ENCODE data around the gene POLR2E. TPM values are rescaled to one million over a fixed set of nuclear protein-coding genes. Genes with fewer than 3 reads are reported as not detected.
A peak's percentile ranks its signal among the peaks of the same experiment; 100 is the strongest.
"Not testable (repeated sequence)": the region's sequence is repeated elsewhere in the genome, so short reads cannot be mapped to it uniquely, and the experiment has no call there.

POLR2E gene
- total RNA-seq, 1 donor: 48.9 TPM

DNA sequence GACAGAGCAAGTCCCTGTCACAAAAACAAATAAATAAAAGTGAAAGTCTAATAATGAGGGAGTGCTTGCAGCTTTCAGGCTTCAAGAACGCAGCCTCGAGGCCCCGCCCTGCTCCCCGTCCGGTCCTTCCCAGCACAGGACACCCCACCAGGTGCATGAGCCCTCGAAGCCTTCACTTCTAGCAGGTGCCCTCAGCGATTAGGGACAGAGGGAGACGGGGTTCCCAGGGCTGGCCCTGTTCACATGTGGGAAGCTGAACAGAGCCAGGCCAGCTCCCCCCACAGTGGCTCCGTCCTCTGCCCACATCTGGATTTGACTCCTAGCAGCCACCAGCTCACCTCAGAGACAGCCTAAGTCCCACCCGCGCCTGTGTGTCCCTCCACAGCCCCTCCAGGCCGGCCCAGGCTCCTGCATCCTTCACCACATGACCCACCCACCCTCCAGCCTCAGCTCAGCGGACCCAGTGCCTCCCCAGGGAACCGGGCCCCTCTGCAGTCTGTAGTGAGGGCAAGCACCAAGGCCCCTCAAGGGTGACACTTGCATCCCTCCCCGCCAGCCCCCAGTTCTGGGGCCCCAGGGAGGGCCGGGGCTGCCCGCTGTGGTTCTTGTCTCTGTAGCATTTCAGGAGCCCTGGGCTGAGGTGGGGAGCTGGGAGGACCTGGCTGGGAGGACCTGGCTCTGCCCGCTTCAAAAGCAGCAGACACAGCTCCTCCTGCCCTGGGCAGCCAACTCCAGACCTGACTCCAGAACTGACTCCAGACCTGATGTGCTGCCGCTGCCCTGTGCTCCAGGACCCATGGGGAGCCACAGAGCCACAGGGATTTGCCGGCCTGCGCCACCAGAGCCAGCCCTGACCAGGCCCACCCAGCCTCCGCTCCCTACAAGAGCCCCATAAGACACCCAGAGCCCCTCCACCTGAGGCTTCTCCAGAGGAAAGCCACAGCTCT lies 35.9 kb upstream of the POLR2E start:
- peak overlapping the region; percentile 72 for H3K4me3 ChIP-seq (ENCODE audit: low read length)

DNA sequence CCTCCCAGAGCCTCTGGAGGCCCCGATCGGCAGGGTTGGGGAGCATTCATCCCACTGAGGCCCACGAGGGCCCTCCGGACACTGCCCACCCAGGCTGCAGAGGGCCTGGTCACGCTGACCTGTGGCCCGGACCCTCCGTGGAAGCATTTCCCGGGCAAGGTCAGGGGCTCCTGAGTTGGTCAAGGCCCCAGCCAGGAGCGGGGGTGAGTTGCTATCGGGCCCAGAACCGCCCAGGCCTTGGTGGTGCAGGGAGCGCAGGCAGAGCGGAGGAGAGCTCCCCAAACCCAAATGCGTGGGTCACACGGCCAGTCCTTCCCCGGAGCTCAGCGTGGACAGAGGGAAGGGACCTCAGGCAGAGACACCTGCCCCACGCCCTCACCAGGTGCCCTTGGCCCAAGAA lies 34.4 kb upstream of the POLR2E start:
- H3K4me1 ChIP-seq (ENCODE audit: insufficient read depth, low read length): peaks cover 50% of the 10 kb centered on the region
- H3K9me3 ChIP-seq (ENCODE audit: low read depth, low read length): no peaks in the 10 kb centered on the region
- no peak overlapping the region for H3K4me3 ChIP-seq (ENCODE audit: low read length)
- H3K27me3 ChIP-seq (ENCODE audit: insufficient read depth, low read length): no peaks in the 10 kb centered on the region

More for the DNA sequence above, 35.9 kb upstream of the POLR2E start:
- H3K4me1 ChIP-seq (ENCODE audit: insufficient read depth, low read length): peaks cover 56% of the 10 kb centered on the region
- no peaks in the 10 kb centered on the region for H3K27me3 ChIP-seq (ENCODE audit: insufficient read depth, low read length)
- no peaks in the 10 kb centered on the region for H3K9me3 ChIP-seq (ENCODE audit: low read depth, low read length)

DNA sequence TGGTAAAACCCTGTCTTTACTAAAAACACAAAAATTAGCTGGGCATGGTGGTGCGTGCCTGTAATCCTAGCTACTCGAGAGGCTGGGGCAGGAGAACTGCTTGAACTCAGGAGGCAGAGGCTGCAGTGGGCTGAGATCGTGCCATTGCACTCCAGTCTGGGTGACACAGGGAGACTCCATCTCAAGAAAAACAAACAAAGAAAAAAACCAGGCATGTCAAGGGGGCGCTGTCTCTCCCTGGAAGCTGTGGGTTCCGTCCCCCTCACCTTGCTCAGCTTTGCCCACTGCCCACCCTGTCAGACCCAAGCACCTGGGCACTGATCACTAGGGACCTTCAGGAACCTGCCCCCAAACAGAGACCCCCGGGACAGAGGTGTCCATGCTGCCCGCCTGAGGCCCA lies 33.9 kb upstream of the POLR2E start:
- H3K4me1 ChIP-seq (ENCODE audit: insufficient read depth, low read length): peaks cover 46% of the 10 kb centered on the region
- not testable (repeated sequence) for H3K4me3 ChIP-seq (ENCODE audit: low read length); H3K27me3 ChIP-seq (ENCODE audit: insufficient read depth, low read length); H3K9me3 ChIP-seq (ENCODE audit: low read depth, low read length)

DNA sequence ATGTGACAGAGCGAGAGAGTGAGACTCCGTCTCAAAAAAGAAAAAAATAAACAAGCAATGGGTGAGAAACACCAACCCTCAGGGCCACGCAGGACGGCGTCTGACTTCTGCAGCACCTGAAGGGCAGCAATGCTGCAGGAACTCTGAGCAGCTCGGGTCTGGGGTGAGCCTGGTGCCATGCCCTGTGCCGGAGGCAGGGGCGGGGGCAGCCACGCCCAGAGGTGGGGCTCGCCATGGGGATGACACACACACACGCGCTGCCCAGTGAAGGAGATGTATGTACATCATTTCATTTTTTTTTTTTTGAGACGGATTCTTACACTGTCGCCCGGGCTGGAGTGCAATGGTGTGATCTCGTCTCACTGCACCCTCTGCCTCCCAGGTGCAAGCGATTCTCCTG lies 32.9 kb upstream of the POLR2E start:
- H3K9me3 ChIP-seq (ENCODE audit: low read depth, low read length): no peaks in the 10 kb centered on the region
- no peak overlapping the region for H3K4me3 ChIP-seq (ENCODE audit: low read length)
- H3K27me3 ChIP-seq (ENCODE audit: insufficient read depth, low read length): no peaks in the 10 kb centered on the region
- H3K4me1 ChIP-seq (ENCODE audit: insufficient read depth, low read length): peaks cover 36% of the 10 kb centered on the region

DNA sequence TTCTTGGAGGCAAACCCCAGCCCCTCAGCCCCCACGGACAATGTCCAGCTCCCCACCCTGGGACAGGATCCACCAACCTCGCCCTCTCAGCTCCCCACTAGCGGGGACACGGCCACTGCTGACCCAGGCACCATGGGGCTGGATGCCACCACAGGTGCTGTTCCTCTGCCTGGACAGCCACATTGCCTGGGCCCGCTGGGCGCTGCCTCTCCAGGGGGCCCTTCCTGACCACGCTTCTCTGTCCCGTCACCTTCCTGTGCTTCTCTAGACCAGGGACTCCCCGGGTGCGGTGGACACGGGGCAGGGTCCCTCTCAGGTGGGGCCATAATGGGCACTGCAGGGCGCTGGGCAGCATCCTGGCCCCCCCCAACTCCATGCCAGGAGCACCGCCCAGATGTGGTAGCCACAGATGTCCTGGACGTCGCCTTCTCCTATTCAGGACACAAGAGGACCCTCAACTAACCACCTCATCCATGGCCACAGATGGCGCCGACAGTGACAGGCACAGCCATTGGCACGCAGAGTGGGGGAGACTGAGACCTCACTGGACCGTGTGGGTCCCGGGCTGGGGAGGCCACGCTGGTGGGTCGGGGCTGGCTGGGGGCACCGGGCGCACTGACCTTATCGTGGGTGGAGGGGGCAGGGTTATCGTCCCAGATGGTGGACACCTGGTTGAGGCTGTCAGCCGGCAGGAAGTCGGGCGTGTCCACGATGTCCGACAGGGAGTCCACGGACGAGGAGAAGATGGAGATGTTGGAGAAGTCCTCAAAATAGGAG lies 32.0 kb upstream of the POLR2E start:
- Histone ChIP-seq H3K4me3 (ENCODE audit: low read length) (no peak overlapping the region), H3K9me3 (ENCODE audit: low read depth, low read length) (no peaks in the 10 kb centered on the region), H3K27me3 (ENCODE audit: insufficient read depth, low read length) (no peaks in the 10 kb centered on the region), H3K4me1 (ENCODE audit: insufficient read depth, low read length) (peaks cover 26% of the 10 kb centered on the region)

DNA sequence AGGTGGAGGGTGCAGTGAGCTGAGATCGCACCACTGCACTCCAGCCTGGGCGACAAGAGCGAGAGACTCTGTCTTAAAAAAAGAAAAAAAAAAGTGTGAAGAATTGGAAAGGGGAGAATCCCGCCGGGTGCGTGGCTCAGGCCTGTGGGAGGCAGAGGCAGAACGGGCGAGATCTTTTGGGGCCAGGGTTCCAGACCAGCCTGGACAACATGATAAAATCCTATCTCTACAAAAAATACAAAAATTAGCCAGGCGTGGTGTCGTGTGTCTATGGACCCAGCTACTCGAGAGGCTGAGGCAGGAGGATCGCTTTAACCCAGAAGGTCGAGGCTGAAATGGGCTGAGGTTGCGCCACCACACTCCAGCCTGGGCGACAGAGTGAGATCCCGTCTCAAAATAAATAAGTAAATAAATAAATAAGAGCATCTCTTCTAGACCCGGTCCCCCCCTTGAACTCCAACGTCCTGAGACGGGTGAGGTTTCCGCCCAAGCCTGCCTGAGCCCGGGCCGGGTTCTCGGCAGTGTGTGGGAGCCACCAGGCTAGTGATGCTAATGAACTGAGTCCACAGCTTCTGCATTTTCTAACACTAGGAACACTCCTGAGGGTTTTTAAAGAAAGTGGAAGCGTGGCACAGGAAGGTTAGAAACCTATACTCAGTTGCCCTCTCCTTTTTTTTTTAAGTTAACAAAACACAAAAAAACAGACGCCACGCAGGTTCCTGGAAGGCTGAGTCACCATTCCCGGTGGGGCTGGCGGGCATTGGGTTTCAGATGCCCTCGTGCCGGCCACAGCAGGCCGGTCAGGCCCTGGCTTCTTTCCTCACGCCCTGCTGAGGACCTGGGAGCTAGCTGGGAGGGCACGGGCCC lies 30.7 kb upstream of the POLR2E start:
- Histone ChIP-seq H3K9me3 (ENCODE audit: low read depth, low read length) (no peaks in the 10 kb centered on the region), H3K4me3 (ENCODE audit: low read length) (no peak overlapping the region), H3K4me1 (ENCODE audit: insufficient read depth, low read length) (peaks cover 17% of the 10 kb centered on the region), H3K27me3 (ENCODE audit: insufficient read depth, low read length) (no peaks in the 10 kb centered on the region)

DNA sequence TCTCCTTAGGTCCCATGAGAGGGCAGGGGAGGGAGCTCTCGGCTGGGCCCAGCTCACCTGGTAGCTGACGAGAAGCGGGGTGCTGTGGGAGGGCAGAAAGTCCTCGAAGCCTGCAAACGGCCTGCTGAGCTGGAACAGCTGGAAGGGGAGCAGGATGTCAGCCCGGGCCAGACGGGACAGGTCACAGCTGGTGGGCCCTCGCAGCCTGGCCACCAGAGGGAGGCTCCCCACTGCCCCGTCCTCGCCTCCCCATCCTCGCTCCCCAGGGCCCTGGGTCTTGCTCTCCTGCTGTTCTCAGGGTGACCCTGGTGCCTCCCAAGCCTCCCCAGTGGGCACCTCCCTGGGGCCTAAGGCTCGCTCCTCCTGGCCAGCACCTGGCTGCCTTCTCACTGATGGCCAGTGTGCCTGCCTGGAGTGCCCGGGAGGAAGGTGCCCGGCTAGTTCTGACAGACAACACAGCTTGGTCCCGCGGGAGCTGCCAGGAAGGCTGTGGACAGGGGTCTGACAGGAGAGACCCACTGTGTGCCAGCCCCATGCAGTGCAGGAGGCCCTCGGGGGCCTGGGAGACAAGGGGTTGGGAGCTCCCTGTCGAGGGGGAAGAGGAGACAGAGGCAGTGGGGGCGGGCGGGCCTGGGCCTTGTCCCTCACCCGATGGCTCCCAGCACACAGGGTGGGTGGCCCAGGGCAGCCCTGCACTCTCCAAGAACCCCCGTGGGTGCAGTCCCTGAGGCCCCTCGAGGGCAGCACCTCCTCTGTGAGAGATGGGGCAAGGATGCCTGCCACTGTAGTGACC lies 28.9 kb upstream of the POLR2E start:
- Histone ChIP-seq H3K4me1 (ENCODE audit: insufficient read depth, low read length) (no peaks in the 10 kb centered on the region), H3K9me3 (ENCODE audit: low read depth, low read length) (no peaks in the 10 kb centered on the region), H3K27me3 (ENCODE audit: insufficient read depth, low read length) (no peaks in the 10 kb centered on the region), H3K4me3 (ENCODE audit: low read length) (no peak overlapping the region)

DNA sequence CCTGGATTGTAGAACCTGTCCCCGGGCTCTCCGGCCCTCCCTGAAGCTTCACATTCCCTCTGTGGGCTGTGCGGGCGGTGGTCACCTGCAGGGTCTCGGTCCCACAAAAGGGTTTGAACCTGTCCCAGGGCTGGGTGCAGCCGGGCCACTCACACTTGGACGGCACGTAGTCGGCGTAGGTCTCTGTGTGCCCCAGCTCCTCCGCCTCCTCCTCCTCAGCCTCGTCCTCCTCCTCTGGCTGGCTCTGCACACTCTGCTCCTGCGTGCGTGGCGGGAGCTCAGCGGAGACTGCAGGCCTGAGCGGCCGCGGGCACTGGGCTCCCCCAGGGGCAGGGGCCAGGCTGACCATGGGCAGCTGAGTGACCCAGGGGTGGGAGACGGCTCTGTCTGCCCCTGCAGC lies 28.2 kb upstream of the POLR2E start:
- Histone ChIP-seq H3K9me3 (ENCODE audit: low read depth, low read length) (no peaks in the 10 kb centered on the region), H3K27me3 (ENCODE audit: insufficient read depth, low read length) (no peaks in the 10 kb centered on the region), H3K4me1 (ENCODE audit: insufficient read depth, low read length) (no peaks in the 10 kb centered on the region), H3K4me3 (ENCODE audit: low read length) (no peak overlapping the region)

DNA sequence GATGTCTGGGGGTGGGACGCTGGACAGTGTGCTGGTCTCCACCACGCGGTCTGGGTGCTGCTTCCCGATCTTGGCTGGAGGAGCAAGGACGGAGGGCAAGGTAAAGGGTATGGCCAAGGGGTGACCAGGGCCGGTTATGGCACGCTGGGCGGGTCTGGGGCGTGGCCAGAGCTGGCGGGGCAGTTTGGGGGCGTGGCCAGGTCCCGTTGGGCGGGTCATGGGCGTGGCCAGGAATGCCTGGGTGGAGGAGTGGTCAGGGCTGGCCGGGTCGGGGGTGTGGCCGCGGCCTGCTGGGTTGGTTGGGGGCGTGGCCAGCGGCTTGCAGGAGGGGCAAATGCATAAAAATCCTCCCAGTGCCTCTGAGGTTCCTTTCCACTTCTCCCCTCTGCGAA lies 27.8 kb upstream of the POLR2E start:
- Histone ChIP-seq H3K9me3 (ENCODE audit: low read depth, low read length) (no peaks in the 10 kb centered on the region), H3K4me1 (ENCODE audit: insufficient read depth, low read length) (no peaks in the 10 kb centered on the region), H3K27me3 (ENCODE audit: insufficient read depth, low read length) (no peaks in the 10 kb centered on the region), H3K4me3 (ENCODE audit: low read length) (no peak overlapping the region)

DNA sequence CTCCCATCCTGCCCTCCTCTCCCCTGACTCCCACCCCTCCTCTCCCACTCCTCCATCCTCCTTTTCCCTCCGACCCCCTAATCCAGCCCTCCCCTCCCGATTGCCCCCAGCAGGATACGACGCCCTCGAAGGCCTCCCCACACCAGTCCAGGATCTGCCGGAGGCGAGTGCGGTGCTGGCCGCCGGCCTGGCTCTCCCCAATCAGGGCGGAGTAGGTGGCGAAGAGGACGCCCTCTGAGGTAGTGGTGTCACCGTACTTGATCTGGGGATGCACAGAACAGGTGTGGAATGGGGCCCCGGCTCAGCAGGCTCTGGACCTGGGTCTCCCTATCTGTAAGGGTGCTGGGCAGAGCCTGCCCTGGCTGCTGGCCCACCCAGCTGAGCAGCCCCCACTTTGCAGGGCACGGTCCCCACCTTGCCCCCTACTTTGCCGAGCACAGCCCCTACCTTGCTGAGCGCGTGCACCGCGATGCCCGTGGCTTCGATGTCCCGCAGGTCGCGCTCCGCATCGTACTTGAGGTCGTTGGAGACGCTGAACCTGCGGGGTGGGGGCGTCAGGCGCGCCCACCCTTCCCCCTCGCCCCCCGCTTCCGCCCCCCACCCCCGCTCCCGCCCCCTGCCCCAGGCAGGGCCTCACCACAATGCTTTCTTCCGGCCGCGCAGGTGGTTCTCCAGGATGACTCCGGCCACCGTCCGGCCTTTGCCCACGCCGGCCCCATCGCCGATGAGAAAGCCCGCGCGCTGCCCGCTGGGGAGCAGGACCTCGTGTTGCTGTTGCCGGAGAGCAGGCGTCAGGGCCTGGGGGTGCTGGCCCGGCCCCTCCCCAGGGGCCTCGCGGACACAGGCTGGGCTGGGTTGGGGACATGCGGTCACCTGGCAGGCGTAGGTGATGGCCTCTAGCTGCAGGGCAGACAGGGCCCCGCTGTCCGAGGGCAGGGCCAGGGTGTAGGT lies 27.1 kb upstream of the POLR2E start:
- Histone ChIP-seq H3K4me3 (ENCODE audit: low read length) (no peak overlapping the region), H3K27me3 (ENCODE audit: insufficient read depth, low read length) (no peaks in the 10 kb centered on the region), H3K4me1 (ENCODE audit: insufficient read depth, low read length) (no peaks in the 10 kb centered on the region), H3K9me3 (ENCODE audit: low read depth, low read length) (no peaks in the 10 kb centered on the region)

DNA sequence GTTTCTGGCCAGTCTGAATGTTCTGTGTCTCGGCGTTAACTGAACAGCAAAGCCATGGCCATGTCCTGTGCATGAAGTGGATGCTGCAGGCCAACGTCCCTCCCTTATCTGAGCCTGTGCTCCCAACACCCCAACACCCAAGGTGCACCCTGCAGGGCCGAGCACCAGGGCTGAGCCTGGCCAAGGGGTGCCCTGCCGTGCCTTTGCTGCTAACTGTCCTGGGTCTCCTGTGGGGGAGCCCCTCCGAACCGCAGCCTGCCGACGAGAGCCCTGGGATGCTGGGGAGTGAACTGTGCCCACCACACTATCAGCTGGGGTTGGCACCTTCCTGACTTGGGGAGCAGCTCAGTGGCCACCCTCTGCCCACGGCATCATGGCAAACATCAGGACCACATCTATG lies 26.2 kb upstream of the POLR2E start:
- H3K4me1 ChIP-seq (ENCODE audit: insufficient read depth, low read length): no peaks in the 10 kb centered on the region
- no peak overlapping the region for H3K4me3 ChIP-seq (ENCODE audit: low read length)
- H3K9me3 ChIP-seq (ENCODE audit: low read depth, low read length): no peaks in the 10 kb centered on the region
- no peaks in the 10 kb centered on the region for H3K27me3 ChIP-seq (ENCODE audit: insufficient read depth, low read length)

DNA sequence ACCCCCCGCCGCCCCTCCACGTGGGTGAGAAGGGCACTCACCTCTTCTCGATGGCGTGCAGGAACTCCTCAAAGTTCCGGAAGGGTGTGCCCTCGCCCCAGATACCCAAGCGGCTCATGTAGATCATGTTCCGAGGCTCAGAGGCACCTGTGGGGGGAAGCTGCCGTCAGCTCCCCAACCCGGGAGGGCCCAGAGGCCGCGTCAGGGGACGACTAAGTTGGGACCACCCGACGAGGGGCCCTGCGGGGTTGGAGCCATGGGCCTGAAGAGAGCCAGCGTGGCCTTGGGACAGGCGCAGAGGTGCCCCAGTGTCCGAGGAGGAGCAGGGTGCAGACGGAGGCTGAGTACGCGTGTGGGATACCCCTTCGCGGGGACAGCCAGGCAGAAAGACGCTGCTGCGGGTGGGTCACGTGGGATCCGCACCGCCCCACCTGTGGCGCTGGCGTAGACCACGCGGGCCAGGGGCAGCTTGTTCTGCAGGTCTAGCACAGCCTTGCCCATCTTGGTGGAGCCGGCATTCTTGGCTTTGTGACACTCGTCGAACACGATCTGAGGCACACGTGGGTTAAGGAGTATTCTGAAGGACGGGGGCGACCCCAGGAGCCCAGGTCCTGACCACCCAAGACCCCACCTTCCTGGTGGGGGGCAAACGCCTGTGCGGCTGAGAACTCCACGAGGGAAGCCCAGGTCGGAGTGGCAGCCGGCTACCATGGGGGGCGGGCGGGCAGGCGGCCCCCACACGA lies 24.5 kb upstream of the POLR2E start:
- no peaks in the 10 kb centered on the region for H3K9me3 ChIP-seq (ENCODE audit: low read depth, low read length)
- H3K4me1 ChIP-seq (ENCODE audit: insufficient read depth, low read length): no peaks in the 10 kb centered on the region
- H3K4me3 ChIP-seq (ENCODE audit: low read length): no peak overlapping the region
- no peaks in the 10 kb centered on the region for H3K27me3 ChIP-seq (ENCODE audit: insufficient read depth, low read length)

DNA sequence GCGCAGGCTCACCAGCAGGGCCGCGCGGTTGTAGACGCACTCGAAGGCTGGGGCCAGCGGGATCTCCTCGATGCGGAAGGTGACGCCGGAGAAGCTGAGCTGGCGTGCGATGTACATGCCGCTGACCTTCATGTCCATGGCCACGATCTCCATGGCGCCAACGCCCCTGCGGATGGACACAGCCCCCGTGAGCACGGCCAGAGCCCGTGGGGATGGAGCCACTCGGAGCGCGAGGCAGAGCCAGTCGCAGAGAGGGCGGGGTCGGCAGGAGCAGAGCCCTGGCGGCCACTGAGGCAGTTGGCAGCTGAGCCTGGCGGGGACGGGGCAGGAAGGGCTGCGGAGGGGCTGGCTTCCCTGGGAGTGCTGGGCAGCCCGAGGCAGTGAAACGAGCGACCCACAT lies 23.8 kb upstream of the POLR2E start:
- H3K27me3 ChIP-seq (ENCODE audit: insufficient read depth, low read length): no peaks in the 10 kb centered on the region
- H3K4me3 ChIP-seq (ENCODE audit: low read length): no peak overlapping the region
- H3K9me3 ChIP-seq (ENCODE audit: low read depth, low read length): no peaks in the 10 kb centered on the region
- peaks cover 2% of the 10 kb centered on the region for H3K4me1 ChIP-seq (ENCODE audit: insufficient read depth, low read length)

Data from mononuclear cell (primary cell).